Effector memory CD4-positive, alpha-beta T cell (primary cell): ENCODE data around the gene CRISPLD2.

Source experiments
- DNase-seq, 3 donors: peaks; one replicate each; pipeline ENCODE4 v3.0.0-alpha.2; 2020
- H3K27ac ChIP-seq: 2 replicates; pipeline ENCODE4 v1.7.0; 2013; ENCODE audit warnings: mild to moderate bottlenecking, low read length, moderate library complexity; ENCODE audit not compliant: insufficient read depth, poor library complexity, severe bottlenecking
- H3K27me3 ChIP-seq: replicated peaks from 2 replicates; pipeline ENCODE4 v1.7.0; 2013; ENCODE audit warnings: mild to moderate bottlenecking, low read length; ENCODE audit not compliant: insufficient read depth, control insufficient read depth, poor library complexity, severe bottlenecking
- H3K36me3 ChIP-seq: 2 replicates; pipeline ENCODE4 v1.7.0; 2013; ENCODE audit warnings: mild to moderate bottlenecking, low read length, moderate library complexity; ENCODE audit not compliant: control insufficient read depth, insufficient read depth
- H3K4me1 ChIP-seq: 2 replicates; pipeline ENCODE4 v1.7.0; 2013; ENCODE audit warnings: low read length, mild to moderate bottlenecking; ENCODE audit not compliant: control insufficient read depth, insufficient read depth, poor library complexity, severe bottlenecking
- H3K4me3 ChIP-seq: 2 replicates; pipeline ENCODE4 v1.7.0; 2013; ENCODE audit warnings: low read length, low read depth, mild to moderate bottlenecking; ENCODE audit not compliant: insufficient read depth, poor library complexity, severe bottlenecking
- H3K9me3 ChIP-seq: 2 replicates; pipeline ENCODE4 v1.7.0; 2013; ENCODE audit warnings: mild to moderate bottlenecking, low read length, moderate library complexity; ENCODE audit not compliant: control insufficient read depth

CRISPLD2 gene

GRCh38 chr16:84820771-84821170, 986 bp downstream of the CRISPLD2 start:
- no peak overlapping the region for H3K4me3 ChIP-seq
- no peaks in the 10 kb centered on the region for H3K36me3 ChIP-seq
- no peaks in the 10 kb centered on the region for H3K9me3 ChIP-seq
- DNase-seq, result no peak
- no peak overlapping the region for H3K27ac ChIP-seq
- no peaks in the 10 kb centered on the region for H3K27me3 ChIP-seq
- peaks cover 13% of the 10 kb centered on the region for H3K4me1 ChIP-seq

GRCh38 chr16:84821179-84821578, 1.4 kb downstream of the CRISPLD2 start:
- Histone ChIP-seq H3K4me3 (no peak overlapping the region), H3K4me1 (peaks cover 13% of the 10 kb centered on the region), H3K27ac (no peak overlapping the region), H3K27me3 (no peaks in the 10 kb centered on the region), H3K36me3 (no peaks in the 10 kb centered on the region), H3K9me3 (no peaks in the 10 kb centered on the region)
- DNase-seq, result no peak

- DNase-seq, result no peak
- Histone ChIP-seq H3K9me3 (no peaks in the 10 kb centered on the region), H3K27ac (no peak overlapping the region), H3K4me1 (peaks cover 13% of the 10 kb centered on the region), H3K36me3 (no peaks in the 10 kb centered on the region), H3K27me3 (no peaks in the 10 kb centered on the region), H3K4me3 (no peak overlapping the region)
These were observed 2.2 kb downstream of the CRISPLD2 start for GRCh38 chr16:84821728-84822689.

GRCh38 chr16:84822990-84823389, 3.2 kb downstream of the CRISPLD2 start:
- H3K9me3 ChIP-seq, result no peaks in the 10 kb centered on the region

GRCh38 chr16:84823484-84823883, 3.7 kb downstream of the CRISPLD2 start:
- Histone ChIP-seq H3K27ac (no peak overlapping the region), H3K36me3 (no peaks in the 10 kb centered on the region), H3K4me3 (no peak overlapping the region), H3K9me3 (no peaks in the 10 kb centered on the region), H3K27me3 (no peaks in the 10 kb centered on the region), H3K4me1 (peaks cover 13% of the 10 kb centered on the region)
- DNase-seq, result no peak

More at GRCh38 chr16:84822990-84823389, 3.2 kb downstream of the CRISPLD2 start:
- H3K4me1 ChIP-seq, result peaks cover 13% of the 10 kb centered on the region
- no peaks in the 10 kb centered on the region for H3K27me3 ChIP-seq
- no peak overlapping the region for H3K4me3 ChIP-seq
- DNase-seq, result no peak
- no peak overlapping the region for H3K27ac ChIP-seq
- H3K36me3 ChIP-seq, result no peaks in the 10 kb centered on the region

GRCh38 chr16:84823926-84824325, 4.1 kb downstream of the CRISPLD2 start:
- no peak overlapping the region for H3K4me3 ChIP-seq
- H3K4me1 ChIP-seq, result peaks cover 13% of the 10 kb centered on the region
- no peak overlapping the region for H3K27ac ChIP-seq
- H3K9me3 ChIP-seq, result no peaks in the 10 kb centered on the region
- no peaks in the 10 kb centered on the region for H3K36me3 ChIP-seq
- H3K27me3 ChIP-seq, result no peaks in the 10 kb centered on the region
- DNase-seq, result no peak

GRCh38 chr16:84825896-84826557, 6.2 kb downstream of the CRISPLD2 start:
- Histone ChIP-seq H3K36me3 (no peaks in the 10 kb centered on the region), H3K4me1 (peaks cover under 1% of the 10 kb centered on the region), H3K4me3 (no peak overlapping the region), H3K27me3 (no peaks in the 10 kb centered on the region), H3K27ac (no peak overlapping the region), H3K9me3 (no peaks in the 10 kb centered on the region)
- no peak for DNase-seq

GRCh38 chr16:84826558-84826941, 6.8 kb downstream of the CRISPLD2 start:
- H3K4me1 ChIP-seq, result no peaks in the 10 kb centered on the region
- H3K27me3 ChIP-seq, result no peaks in the 10 kb centered on the region
- H3K36me3 ChIP-seq, result no peaks in the 10 kb centered on the region
- no peak overlapping the region for H3K27ac ChIP-seq
- no peaks in the 10 kb centered on the region for H3K9me3 ChIP-seq
- no peak for DNase-seq
- no peak overlapping the region for H3K4me3 ChIP-seq

- no peak overlapping the region for H3K27ac ChIP-seq
- H3K36me3 ChIP-seq, result no peaks in the 10 kb centered on the region
- H3K9me3 ChIP-seq, result no peaks in the 10 kb centered on the region
- no peak overlapping the region for H3K4me3 ChIP-seq
- no peak for DNase-seq
- no peaks in the 10 kb centered on the region for H3K27me3 ChIP-seq
- no peaks in the 10 kb centered on the region for H3K4me1 ChIP-seq
These were observed 7.4 kb downstream of the CRISPLD2 start for GRCh38 chr16:84827131-84827574.

GRCh38 chr16:84827897-84828296, 8.1 kb downstream of the CRISPLD2 start:
- Histone ChIP-seq H3K27me3 (no peaks in the 10 kb centered on the region), H3K4me1 (no peaks in the 10 kb centered on the region), H3K9me3 (no peaks in the 10 kb centered on the region), H3K36me3 (no peaks in the 10 kb centered on the region), H3K4me3 (no peak overlapping the region), H3K27ac (no peak overlapping the region)
- no peak for DNase-seq
